NCI-H345 (cell line): ENCODE results near the gene RASGRF2.

Experiments
- DNase-seq: peaks from one replicate; lab custom pipeline; 2025; lab: John Stamatoyannopoulos, UW

RASGRF2 gene

DNA sequence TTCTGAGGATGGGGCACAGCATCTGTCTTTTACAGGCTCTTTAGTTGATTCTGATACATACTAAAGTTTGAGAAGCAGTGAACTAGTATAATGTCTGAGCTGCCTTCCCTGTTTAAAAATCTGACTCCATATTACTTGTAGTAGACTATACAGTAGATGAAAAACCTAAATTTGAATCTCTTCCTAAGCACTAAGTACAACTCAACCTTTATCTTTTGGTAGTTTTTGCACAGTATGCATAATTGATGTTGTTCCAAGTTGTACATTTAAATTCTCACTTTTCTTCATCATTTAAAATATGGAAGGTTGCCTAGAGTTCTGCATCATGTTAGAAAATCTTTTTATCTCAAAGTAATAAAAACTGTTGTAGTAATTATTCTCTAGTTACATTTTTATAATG, 174.4 kb downstream of the RASGRF2 start:
- DNase-seq = no peak

DNA sequence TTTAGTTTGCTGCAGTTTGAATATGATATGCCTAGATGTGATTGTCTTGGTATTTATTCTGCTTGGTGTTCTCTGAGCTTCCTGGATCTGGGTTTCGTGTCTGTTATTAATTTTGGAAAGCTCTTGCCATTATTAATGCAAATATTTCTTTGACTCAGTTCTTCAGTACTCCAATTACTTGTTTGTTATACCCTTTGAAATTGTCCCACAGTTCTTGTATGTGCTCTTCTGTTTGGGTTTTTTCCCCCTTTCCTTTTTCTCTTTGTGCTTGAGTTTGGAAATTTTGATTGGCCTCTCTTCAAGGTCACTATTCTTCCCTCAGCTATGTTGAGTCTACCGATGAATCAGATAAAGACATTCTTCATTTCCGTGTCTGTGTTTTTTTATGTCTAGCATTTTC, 176.4 kb downstream of the RASGRF2 start:
- DNase-seq = no peak

DNA sequence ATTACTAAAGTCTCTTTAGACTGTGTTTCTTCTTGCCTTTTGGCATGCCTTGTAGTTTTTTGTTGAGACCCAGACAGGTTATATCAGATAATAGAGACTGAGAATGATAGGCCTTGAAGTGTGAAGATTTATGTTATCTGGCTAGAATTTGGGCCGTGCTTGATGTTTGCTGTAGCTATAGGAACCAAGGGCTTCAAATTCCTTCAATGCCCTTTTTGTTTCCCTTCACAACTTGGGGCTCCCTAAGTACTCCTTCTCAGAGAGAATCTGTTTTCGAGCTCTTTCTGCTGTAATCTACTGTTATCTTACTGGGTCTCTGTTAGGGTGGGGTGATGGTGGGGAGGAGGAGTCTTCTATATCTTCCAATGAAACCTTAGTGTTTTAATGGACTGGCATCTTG, 177.7 kb downstream of the RASGRF2 start:
- no peak for DNase-seq

DNA sequence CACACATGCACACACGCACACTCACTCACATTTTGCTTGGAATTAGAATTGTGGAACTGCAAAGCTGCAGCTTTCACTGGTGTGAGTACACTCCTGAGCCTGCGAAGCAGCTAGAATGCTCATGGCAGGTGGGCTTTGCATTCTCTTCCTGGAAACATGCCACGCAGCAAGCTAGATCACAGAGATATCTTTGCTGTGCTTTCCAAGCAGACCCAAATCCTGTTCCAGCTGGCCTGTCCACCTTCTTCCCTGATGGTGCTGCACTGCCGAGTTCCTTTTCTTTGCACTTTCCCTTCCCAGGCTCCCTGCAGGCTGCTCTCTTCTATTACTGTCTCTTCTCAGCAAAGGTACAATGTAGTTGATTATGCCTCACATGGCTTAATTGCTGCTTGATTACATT, 180.3 kb downstream of the RASGRF2 start:
- no peak for DNase-seq

DNA sequence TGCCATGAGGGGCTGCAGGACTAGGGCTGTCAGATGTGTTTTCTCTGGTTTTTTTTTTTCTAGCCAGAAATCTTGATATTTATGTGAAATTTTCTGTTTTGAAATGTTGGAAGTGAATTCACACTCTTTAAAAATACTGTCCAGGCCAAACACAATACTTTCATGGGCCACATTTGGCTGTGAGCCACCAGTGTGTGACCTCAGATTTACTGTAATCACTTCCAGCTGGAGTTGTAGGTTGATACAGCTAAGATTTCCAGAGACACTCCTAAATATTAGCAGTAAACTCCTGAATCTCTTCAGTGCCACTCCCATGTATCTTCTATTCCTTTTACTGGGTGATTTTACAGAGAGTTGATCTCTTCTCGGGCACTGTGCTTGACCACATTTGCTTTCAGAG, 180.8 kb downstream of the RASGRF2 start:
- no peak for DNase-seq

DNA sequence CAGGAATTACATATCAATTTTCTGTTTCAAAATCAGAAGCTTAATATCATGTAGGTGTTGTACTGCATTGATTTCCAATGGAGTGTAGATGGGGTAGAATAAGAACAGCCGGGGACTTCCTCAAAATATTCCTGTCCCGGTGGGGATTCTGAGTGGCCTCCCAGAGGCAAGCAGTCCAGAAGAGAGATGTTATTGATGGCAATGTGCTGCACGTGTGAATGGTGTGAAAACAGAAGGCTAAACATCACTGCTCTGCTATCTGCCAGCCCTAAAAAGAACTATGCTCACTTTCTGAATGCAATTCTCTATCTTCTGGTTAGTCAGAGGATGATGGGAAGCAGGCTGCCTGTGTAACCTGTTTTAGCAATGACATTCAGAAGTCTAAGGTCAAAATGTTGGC, 181.9 kb downstream of the RASGRF2 start:
- no peak for DNase-seq

DNA sequence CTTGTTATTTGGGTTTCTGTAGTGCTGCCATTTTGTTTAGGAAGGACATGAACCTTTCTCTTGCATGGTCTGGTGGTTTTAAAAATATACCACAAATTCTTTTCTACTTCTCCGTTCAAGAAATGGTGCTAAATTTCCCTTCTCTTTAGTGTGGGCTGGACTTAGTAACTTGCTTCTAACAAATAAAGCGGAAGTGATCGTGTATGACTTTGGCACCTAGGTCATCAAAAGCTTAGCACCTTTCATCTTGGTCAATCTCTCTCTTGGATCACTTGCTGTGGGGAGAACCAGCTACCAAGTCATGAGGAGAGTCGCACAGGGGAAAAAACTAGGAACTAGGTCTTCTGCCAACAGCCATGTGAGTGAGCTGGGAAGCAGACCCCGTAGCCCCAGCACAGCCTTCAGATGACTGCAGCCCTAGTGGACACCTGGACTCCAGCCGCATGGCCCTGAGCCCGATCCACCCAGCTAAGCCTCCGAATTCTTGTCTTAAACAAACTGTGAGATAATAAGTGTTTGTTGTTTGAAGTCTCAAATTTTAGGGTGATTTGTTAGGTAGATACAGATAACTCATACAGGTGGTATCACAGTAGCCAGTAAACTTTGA, 185.3 kb downstream of the RASGRF2 start:
- DNase-seq = no peak

DNA sequence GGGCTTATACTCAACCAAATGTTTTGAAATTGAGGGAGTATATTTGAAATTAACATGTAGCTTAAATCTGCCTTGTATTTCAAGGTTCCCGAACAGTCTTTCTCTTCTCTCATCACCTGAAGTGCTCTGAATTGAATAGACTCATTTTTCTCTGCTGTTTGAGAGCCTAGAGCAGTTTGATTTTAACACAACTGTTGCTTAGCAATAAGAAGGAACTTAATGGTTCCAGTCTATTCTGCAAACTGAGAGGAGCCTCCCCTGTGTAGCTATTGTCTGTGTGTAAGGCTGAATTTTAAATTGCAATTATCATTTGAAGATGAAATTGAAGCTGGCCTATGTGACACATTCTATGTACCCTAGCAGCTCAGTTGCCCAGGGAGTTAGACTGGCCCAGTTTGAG, 185.9 kb downstream of the RASGRF2 start:
- peak; percentile 58 for DNase-seq

DNA sequence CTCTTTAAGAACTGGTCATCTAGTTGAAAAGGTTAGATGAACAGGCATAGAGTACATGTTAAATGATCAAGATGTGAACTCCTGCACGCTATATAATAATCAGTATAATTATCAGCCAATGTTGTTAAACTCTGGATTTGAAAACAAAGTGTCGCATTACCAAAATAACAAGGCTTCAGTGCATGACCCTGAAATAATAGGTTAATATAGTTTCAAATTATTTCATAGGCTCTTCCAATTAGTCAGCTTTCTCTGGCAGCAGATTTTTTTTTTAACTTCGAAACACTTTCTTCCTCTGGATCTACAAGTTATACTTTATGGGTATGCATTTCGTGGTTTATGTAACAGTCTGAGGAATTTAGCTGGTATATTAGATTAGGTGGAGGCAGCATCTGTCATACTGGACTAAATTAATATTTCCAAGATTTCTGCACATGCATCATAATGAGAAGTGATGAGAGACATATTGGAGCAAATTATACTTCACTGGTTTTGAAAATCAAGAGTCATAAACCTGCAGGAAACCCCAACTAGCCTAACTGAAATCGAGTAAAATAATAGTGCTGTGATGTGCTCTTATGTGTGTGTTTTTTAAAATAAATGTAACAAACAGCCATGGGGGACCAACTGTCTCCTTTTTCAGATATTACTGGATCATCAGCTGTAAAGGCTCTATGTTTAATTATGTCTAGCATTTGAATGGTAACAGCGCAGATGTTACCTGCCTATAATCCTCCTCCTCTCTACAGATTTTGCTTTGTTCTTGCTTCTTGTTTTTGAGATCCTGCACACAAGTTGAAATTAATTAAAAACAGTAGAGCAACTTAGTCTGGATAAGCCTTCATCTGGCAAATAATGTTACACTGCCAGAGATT, 187.1 kb downstream of the RASGRF2 start:
- DNase-seq = no peak

DNA sequence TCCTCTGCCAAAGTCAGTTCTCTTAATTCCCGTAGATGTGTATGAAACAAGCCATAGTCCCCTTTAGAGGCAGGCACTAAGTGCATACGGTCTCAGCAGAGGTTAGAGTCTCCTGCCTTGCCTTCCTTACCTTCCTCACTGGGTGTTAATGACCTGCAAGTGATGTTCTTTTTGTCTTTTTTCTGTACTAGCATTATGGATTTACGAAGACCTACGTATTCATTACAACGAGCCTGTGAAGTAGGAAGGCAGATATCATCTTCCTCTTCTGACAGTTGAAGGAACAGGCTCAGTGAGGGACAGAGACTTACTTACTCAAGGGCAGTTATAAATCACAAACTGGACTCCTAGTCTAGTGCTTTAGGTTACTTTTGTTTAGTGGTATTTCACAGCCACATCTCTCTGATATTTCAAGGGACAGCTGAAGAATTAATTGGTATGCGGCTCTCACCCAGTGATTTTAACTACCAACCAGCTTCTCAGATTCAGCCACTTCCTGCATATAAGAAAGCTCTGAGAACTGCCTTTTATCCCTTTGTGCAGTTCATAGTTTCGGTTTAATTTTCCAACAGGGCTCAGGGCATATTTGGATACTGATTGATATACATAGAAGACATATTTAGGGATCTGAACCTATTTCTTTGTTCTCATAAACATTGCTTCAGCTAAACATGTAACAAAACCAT, 187.9 kb downstream of the RASGRF2 start:
- no peak for DNase-seq

DNA sequence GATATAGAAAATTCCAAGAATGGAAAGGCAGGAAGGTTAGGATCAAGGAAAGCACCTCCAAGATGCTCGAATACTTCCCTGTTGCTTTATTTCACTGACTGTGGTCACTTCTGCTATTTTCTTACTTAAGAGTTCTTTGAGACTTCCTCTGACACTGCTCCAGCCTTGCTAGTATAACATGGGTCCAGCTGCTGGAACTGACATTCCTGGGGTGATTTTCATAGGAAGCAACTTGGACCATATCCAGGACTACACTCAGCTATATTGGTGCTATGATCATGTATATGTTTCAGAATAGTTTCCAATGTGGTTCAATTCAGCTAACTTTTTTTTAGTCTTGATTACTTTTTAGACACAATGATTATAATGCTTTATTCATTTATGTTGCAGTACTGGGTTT, 191.4 kb downstream of the RASGRF2 start:
- DNase-seq = no peak

DNA sequence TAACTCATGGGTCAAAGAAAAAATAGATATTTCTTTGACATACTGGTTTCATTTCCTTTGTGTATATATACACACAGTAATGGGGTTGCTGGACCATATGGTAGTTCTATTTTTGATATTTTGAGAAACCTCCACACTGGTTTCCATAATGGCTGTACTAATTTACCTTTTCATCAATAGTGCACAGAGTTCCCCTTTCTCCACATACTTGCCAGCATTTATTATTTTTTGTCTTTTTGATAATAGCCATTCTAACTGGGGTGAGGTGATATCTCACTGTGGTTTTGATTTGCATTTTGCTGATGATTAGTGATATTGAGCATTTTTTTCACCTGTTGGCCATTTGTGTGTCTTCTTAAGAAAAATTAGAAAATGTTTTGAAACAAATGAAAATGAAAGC, 194.6 kb downstream of the RASGRF2 start:
- DNase-seq = no peak

DNA sequence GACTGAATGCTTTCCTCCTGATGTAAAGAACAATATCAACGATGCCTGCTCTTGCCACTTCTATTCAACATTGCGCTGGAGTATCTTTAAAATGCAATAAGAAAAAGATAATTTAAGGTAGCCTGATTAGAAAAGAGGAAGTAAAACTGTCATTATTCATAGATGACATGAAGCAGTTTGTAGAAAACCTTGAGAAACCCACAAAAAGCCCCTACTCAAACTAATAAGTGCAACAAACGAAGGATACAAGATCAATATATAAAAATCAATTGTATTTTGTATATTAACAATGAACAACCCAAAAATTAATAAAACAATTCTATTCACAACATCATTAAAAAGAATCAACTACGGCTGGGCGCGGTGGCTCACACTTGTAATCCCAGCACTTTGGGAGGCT, 196.6 kb downstream of the RASGRF2 start:
- no peak for DNase-seq

DNA sequence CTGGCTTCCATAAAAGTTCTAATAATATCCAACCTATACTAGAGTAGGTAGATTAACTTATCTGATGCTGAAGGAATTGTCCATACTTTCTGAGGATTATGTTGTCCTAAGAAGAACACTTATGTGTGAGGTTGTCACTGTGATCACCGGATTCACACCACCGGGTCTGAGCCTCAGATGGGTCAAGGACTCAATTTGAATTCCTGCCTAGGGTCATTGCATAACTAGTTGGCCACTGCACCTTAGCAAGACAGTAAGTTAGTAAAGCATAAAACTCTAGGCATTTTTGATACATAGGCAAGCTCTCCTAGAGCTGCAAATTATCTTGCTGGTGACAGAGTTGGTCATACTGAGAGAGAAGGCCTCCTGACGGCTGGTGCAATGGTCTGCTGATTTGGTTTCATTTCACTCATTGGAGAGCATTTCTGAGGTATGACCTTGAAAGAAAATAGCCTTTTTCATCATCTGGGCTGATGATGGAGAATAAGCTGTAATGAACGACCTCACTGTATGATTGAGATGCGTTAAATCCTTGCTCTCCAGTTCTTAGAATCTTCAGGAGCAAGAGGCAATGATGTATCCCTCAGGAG, 200.9 kb downstream of the RASGRF2 start:
- DNase-seq = no peak

DNA sequence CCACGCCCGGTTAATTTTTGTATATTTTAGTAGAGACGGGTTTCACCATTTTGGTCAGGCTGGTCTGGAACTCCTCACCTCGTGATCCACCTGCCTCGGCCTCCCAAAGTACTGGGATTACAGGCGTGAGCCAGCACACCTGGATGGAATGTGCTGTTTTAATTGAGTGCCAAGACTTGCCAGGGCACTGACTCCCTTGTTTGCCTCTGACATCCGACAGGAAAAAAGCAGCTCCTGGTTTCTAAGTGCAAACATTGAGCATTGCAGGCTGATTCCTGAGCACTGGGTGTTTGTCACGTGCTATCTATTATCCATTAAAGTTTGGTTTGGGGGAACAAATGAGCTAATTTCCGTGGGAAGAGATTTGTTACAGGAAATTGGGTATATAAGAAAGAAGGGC, 202.3 kb downstream of the RASGRF2 start:
- no peak for DNase-seq

DNA sequence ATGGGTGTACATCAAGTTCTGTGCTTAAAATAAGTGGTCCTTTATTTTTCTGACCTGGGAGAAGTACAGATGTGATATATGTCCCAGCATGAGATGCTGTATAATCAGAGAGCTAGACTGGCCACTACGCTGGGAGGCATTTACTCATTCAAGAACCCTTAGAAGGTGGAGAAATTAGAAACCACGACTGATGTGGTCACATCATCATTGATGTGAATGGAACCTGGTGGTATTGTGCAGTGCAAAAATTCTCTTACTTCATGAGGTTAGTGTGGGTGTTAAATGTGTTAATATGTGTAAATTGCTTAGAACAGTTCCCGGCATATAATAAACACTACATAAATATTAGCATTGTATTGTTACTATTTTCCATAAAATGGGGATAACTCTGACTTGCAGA, 203.5 kb downstream of the RASGRF2 start:
- no peak for DNase-seq

DNA sequence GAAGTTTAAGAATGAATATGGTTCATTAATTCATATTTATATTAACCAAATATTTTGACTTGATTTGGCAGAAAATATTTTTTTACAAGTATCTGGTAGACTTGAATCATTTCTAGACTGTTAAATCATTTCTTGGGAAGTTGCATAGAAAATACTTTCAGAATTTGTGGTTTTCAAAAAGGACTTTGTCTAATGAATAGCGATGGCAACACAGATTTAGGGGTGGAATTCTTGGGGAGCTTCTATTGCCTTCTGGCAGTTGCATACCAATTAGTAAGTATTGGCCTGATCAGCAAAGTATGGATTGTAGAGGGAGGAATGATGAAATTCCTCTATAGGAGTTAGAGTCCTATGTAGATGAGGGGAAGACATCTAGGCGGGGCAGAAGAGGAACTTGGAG, 204.3 kb downstream of the RASGRF2 start:
- no peak for DNase-seq

DNA sequence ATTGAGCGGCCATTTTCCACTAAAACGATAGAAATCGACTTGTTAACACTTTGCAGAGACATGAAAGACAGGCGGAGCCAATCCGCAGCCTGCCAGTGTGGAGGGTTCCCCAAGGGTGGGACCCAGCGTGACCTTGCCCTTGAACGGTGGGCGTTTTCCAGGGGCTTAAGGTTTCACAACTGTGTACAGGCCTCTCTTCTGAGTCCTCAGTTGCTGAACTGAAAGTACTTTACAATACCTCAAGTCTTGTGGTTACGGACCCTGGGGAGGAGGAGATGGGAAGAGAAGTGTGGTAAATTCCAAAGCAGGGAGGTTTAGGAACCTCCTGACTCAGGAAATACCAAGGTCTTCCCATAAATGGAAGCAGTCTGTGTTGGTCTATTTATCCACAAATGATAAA, 204.8 kb downstream of the RASGRF2 start:
- DNase-seq = no peak

DNA sequence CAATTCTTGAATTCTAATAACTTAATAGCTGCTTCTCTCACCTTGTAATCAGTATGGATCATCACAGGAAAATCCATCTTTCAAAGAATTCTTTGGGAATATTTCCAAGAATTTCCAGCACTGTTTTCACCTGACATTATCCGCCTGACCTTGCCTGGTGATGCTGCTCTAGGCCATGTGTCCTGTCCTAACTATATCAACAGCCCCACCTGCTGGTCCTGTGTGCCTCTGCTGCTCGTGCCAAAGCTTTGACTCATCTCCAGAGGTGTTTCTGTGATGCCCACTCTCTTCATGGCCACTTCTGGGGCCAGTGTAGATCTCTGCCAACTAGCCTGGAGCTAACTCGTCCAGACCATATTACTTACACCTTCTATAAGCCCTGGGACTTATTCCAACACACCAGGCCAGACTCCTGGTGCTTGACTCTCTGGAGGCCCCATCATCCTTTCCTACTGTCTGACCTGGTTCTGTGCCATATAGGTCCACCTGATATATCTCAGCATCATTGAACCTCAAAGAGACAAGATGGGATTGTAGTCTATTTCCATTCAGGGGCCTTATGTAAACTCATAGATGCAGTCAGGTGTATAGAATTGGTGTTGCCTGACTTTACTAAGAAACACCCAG, 205.4 kb downstream of the RASGRF2 start:
- peak; percentile 64 for DNase-seq

DNA sequence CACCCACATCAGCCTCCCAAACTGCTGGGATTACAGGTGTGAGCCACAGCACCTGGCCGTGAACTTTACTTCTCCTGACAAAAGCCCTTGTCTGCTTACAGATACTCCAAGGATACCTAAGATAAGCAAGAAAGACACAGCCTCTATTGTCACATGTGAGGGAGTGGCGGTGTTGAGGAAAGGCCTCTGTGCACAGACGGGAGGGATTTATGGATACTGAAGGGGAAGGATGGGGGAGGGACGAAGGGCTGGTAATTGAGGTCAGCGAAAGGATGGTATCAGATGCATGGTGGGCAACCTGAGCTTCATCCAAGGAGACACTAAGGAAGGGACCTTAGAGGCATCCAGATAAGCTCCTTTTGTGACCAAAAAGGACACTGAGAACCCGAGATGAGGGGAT, 206.3 kb downstream of the RASGRF2 start:
- DNase-seq = no peak

DNA sequence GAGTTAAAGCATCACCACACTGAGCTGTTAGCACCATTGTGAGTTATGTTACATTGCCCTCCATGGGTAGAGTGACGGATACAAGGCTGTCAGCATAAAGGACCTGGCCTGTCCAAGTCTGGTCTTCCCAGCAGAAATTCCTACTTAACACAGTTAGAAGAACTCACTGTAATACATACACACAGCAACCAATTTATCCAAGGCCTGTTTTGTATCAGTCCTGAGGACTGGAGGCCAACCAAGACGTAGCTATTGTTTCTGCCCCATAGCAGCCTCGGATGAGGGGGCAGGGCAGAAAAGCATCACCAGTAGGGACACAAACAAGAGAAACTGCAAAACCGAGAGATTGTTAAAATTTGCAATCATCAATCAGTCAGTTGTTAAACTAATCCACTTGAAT, 206.9 kb downstream of the RASGRF2 start:
- no peak for DNase-seq

DNA sequence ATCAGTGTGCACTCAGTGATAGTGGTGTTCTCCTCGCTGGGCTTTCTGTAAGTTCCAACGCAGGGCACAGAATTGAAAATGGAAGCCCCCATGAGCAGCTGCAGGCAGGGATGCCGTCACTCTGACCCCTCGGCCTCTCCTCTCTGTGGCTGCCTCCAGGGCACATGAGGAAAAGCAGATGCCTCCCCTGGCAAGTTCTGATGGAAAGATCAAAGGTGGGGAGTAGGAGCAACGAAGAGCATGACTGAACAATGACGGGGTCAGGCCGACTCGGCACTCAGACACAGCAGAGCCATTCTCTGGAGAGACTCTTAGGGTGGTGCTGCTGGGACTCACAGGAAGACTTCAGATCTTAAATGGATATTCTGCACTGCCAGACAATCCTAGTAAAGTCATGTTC, 207.4 kb downstream of the RASGRF2 start:
- no peak for DNase-seq
